HG02642 (cell line): ENCODE measurements around the gene SVBP.
"Not testable (repeated sequence)": the region's sequence is repeated elsewhere in the genome, so short reads cannot be mapped to it uniquely, and the experiment has no call there.

Source experiments
- ATAC-seq: cut with Tn5 transposase; IDR thresholded peaks from one replicate; pipeline ENCODE4 v1.9.1; 2021; ENCODE audit warnings: mild to moderate bottlenecking; ENCODE audit not compliant: unreplicated experiment, poor library complexity

The SVBP gene, protein sequence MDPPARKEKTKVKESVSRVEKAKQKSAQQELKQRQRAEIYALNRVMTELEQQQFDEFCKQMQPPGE

DNA sequence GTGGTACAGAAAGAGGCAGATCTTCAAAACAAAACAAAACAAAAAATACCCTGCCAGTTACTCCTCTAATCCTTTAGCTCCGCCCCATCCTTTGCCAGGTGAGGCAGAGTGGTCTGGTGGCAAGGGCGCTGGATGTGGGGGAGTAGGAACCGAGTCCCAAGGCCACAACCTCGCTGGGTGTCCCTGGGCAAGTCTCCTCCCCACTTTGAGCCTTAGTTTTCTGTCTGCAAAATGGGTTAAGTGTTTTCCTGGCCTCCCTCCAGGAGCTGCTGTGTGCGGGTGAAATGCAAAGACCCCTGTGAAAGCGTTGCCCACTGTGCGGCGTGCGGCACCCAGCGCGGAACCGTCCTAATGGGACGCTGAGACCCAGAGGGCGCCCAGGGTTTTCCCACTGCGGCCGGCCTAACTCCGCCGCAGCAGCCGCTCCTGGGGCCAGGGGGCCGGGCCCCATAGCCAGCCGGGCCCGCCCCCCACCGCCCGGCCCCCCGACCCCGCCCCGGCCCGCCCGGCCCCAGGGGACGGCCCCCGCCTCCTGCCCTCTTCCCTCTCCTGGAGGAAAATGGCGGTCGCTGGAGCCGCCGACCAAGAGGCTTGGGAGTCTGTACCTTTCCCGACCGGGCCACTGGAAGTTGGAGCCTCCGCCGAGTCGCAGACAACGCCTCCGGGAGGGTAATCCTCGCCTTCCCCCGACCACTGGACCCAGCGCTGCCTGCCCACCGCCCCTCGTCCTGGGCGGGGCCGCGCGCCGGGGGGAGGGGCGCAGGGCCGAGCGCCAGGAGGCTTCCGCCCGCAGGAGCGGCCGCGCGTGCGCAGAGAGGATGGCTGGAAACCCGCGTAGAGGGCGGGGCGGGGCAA is at the start of gene SVBP, which contains the start of gene ERMAP:
TSS of gene SVBP (minus strand) at position 813 of the 855 bp plus-strand sequence. CDS start 853 bp downstream, outside the sequence.
TSS of gene ERMAP (plus strand) at position 538 of the 855 bp plus-strand sequence. CDS start 13,327 bp downstream, outside the sequence.
- ATAC-seq, result peak; percentile 93

DNA sequence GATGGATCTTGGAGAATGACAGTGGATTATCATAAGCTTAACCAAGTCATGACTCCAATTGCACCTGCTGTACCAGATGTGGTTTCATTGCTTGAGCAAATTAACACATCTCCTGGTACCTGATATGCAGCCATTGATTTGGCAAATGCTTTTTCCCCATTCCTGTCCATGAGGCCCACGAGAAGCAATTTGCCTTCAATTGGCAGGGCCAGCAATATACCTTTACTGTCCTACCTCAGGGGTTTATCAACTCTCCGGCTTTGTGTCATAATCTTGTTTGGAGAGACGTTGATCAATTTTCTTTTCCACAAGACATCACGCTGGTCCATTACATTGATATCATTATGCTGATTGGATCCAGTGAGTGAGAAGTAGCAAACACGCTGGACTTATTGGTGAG is 49.4 kb upstream of the SVBP start:
- ATAC-seq, result no peak

DNA sequence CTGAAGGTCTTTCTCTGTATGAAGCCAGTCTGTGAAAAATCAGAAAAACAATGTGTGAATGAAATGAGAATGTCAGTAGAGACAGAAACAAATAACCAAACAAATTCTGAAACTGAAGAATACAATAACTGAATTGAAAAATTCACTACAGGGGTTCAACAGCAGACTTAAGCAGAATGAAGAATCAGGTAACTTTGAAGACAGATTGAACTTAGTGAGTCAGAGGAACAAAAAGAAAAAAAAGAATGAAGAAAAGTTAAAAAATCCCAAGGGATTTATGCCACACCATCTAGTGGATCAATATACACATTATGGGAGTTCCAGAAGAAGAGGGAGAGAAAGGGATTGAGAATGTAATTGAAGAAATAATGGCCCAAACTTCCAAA is 43.8 kb upstream of the SVBP start:
- no peak for ATAC-seq

DNA sequence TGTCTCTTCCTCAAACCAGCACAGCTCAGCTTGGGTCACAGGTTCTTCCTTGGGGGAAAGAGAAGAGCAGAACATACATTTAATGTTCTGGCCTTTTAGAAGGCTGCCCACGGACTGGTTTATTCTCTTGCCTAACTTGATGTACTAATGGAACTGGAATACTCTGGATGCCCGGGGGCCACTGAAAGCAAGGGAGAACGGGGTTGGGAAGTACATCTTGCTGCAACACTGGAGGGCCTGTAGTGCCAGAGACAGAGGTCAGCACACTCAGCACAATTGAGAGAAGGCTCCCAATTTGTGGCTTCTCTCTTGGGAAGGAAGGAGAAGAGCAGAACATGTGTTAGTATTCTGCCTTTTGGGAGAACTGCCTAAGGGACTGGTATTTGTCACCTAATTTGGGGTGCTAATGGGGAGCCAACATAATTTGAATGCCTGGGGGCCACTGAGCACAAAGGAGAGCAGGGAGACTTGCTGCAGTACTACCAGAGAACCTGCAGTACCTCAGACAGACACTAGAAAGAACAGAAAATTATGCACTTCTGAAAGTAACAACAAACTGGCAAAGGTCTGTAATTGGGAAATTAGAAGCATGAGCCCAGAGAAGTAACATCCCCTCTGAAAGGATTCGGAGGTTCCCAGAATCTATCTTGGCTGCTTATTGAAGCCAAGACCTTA is 43.3 kb upstream of the SVBP start:
- no peak for ATAC-seq

DNA sequence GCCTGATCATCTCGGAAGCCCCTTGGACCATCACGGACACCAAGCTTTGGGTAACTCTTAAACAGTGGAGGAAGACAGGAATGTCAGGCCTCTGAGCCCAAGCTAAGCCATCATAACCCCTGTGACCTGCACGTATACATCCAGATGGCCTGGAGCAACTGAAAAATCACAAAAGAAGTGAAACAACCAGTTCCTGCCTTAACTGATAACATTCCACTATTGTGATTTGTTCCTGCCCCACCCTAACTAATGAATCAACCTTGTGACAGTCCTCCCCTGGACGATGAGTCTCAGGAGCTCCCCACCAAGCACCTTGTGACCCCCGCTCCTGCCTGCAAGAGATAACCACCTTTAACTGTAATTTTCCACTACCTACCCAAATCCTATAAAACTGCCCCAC is 42.2 kb upstream of the SVBP start:
- not testable (repeated sequence) for ATAC-seq

DNA sequence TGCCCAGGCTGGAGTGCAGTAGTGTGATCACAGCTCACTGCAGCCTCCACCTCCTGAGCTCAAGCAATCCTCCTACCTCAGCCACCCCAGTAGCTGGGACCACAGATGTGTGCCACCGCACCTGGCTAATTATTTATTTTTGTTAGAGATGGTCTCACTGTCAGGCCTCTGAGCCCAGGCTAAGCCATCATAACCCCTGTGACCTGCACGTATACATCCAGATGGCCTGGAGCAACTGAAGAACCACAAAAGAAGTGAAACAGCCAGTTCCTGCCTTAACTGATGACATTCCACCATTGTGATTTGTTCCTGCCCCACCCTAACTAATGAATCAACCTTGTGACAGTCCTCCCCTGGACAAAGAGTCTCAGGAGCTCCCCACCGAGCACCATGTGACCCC is 39.4 kb upstream of the SVBP start:
- ATAC-seq, result not testable (repeated sequence)

DNA sequence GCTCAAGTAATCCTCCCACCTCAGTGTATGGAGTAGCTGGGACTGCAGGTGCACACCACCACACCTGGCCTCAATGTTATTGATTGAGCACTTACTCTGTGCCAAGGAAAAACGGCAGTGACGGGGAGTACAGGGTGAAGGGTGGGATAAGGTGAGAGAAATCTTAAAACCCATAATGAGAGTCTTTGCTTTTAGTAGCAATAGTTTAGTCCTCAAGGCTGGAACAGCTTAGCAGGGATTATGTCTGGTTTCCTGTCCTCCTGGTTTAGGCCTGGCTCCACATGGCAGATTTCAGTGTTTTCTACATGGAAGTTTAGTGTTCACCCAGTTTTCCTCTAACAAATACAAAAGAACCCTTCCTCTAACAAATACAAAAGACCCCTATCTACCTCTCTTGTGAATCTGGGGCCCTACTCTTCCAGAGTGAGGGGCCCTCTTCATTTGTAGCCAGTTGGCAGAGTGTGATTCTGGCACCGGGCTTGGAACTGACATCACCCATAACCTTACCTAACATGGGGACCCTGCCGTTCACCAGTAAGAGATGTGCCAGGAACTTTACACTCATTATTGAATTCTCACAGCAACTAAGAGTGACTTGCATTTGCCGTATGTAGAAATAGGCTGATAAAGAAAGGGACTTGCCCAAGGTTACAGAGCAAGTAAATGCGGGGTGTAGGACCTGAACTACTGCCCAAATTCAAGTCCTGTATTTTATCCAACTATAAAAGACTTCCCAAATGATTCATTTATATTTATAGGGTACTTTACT is 36.1 kb upstream of the SVBP start:
- no peak for ATAC-seq

DNA sequence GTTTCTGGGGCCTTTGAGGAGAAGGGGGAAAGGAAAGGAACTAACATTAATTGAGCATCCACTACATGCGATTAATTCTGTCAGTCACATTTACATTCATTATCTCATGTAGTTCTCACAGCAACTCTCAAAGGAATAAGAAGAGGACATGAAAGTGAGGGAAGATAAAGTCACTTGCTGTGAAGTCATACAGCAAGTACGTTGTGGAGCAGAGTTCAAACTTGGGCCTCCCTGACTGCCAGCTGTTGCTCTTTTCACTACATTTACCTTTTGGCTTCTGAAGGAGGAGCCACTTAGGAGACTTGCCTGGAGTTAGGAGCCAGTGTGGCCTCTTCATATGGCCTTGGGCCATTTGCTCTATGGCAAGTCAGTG is 35.4 kb upstream of the SVBP start:
- ATAC-seq, result no peak

DNA sequence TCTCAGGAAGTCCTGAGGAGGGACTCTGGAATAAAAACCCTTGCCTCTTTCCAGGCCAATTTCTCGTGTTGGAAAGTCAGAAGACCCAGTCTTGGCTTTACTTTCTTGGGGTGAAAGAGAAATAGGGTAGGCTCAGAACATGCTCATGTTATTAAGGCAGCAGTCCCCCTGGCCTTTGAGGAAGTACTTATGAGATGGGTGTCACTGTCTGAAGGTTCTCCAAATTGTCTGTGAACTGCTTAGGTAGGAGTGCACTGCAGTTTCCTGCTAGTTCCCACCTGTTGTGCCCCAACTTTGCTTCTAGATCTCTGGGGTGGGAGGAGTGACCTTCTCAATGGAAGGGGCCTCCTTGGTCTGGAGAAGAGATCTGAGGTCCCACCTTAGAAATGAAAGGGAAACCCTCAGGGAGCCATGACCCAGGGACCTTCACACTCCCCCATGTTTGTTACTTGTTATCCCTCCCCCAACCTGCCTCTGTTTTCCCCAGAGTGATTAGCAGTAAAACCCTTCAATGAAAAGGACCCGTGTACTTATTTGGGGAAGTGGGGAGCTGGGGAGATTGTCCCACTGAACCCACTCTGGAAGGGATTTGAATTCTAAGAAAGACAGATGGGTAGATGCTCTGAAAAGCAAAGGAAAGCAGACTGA is 34.9 kb upstream of the SVBP start:
- no peak for ATAC-seq

DNA sequence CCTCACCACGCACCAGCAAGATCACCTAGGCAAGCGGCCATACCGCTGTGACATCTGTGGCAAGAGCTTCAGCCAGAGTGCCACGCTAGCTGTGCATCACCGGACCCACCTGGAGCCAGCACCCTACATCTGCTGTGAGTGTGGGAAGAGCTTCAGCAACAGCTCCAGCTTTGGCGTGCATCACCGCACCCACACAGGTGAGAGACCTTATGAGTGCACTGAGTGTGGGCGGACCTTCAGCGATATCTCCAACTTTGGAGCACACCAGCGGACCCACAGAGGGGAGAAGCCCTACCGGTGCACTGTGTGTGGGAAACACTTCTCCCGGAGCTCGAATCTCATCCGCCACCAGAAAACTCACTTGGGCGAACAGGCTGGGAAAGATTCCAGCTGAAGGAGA is 34.2 kb upstream of the SVBP start:
- ATAC-seq, result no peak

DNA sequence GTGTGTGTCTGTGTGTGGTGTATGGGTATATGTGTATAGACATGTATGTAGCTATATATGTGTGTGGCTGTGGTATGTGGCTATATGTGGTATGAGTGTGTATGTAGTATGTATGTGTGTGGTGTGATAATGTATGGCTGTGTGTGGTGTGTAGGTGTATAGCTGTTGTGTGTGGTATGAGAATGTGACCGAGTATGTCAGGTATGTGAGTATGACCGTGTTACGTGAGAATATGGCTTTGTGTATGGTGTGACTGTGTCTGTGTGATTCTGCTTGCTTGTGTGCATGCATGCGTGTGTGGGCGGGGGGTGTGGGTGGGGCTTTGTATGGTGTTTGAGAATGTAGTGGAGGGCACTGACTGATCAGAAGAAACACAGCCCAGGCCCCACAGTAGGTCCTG is 32.7 kb upstream of the SVBP start:
- no peak for ATAC-seq

DNA sequence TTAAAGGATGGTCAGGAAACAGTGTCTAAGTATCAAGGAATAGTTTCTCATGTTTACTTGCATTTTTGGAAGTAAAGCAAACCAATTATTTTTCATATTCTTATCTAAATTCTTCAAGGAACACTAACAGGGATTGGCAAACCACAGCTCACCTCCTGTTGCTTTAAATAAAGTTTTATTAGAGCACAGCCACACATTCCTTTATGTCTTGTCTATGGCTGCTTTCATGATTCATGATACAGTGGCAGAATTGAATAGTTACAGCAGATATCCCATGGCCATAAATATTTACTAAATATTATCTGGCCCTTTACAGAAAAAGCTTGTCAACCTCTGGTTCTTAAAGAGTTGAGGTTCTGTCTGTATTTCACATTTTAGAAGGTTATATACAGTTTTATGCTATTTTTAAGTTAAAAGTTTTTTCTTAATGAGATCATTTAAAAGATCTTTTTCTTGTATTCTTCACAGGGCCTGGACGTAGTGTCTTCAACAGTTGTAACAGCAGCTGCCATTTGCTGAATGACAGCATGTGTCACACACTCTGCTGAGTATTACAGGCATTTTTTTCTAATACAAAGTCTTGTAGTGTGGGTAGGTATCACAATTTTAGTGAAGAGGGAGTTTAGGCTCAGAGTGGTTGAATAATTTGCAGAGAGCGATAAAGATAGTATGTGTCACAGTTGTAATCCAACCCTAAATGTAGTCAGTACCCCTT is 31.8 kb upstream of the SVBP start:
- ATAC-seq, result no peak

DNA sequence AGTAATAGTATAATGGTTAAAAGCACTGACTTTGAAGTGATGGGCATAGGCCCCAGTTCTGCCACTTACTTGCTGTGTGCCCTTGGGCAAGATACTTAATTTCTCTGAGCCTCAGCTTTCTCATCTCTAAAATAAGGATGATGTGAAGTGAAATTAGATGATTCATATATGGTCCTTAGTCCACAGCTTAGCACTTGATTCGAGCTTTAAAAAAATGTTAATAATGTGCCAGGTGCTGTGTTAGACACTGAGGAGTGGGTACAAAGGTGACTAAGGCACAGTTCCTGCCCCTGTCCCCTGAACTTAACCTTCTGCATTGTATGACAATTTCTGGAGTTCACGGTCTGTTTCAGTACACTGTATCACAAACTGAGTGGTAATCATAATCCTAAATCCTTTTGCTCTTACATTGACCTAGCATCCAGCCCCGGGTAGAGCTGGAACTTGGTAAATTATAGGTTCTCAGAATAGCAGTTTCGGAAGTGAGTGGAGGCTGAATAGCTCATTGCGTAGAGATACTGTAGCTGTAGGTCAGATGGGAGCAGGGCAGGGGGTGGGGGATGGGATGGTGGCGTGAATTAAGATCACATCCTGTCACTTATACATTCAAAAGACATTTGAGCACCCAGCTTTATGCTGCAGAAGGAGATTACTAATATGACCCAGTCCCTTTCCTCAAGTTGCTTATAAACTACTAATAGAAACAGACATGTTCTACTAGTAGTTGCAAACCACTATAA is 30.7 kb upstream of the SVBP start:
- ATAC-seq, result no peak

DNA sequence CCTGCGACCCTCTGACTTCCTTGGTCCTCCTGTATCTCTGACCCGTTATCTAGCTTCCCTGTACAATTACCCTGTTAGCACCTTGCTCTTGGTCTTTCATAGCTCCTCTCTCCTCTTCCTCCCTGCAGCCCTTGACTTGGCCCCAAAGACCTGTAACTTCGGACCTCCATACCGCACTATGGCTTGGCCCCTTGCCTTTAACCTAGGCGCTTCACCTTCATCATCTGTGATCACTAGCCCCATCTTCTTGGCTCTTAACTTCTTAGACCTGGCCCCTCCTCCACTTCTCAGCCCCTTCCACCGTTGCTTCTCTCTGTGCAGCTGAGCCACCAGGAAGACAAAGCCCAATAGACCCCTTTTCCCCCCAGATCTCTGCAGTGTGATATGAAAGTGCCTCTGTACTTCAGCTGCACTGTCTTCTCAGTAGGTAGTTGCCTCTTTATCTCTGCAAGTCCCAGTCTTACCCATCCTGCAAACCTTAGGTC is 30.0 kb upstream of the SVBP start:
- ATAC-seq, result peak; percentile 3

DNA sequence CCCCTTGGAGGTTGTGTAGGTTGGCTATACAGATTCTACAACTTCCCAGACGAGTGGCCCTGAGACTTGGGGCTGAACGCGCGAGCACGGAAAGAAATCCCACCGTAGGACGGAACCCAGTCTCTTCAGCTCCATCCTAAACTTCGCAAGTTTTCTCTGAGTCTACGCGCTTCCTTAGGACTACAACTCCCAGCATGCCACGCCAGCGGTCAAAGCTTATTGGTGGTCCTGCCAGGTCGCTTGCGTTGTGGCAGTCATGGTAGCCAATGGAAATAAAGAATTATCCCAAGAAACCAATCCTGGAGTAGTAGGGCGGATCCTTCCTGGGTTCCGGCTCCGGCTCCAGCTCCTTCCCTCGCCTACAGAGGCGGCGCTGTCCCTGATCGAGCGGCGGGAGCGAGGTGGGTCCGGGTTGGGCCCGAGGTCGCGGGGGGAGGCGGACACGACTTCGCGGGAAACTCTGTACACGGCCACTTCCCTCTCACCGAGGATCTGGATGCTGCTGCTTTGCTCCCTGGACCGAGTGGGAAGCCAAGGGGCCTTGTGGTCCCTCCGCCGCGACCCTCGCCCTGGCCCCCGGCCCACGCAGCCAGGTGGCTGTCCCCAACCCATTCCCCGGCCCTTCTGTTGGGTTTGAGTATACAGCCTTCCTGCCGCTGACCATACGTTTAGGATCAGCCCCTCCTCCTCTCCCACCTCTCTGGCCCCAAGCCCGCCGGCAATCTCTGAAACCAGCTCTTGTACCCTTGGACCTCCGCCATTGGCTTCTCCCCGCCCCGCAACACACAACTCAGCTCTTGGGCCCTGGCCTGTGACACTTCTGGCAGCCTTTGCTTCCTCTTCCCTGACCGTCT is 29.3 kb upstream of the SVBP start, which contains the start of gene ZNF691:
TSS of gene ZNF691 (plus strand) at position 357 of the 854 bp plus-strand sequence. CDS start 3,046 bp downstream, outside the sequence.
- ATAC-seq, result peak; percentile 92

DNA sequence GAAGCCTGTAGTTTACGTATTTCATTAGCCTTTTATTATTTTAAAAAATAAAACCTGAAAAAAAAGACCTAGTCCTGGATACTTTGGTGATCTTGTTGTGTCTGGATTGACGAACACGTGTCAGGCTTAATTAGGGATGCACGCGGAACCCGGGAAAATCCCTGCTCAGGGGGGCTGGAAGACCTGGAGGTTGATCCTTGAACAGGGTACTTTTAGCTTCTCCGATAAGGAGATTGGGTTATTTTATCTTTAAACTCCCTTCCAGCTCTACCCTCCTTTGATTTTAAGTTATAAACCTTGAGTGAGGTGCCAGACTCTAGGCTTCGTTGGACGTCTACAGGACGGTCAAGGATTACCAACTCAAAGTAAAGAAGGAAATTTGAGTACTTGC is 28.7 kb upstream of the SVBP start:
- peak; percentile 23 for ATAC-seq

DNA sequence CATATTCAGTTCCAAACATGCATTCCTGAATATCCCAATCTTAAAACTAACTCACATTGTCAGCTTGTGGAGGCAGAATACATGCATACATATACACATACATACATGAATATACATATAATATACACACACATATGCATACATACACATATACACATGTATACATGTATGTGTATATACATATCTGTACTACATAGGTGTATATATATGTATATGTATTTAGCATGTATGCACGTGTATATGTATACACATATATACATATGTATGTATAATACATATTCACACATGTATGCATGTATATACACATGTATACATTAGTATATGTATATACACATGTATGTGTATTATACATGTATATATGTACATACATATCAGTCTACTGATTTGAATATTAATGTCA is 28.0 kb upstream of the SVBP start:
- no peak for ATAC-seq
